Activated naive CD4-positive, alpha-beta T cell treated with anti-CD3 and anti-CD28 coated beads, Interleukin-2, amount 50 U/mL, for 24 hours (primary cell): ENCODE measurements around the gene DNAH2.

Experiments used
- H3K27ac Mint-ChIP-seq: one replicate; pipeline ENCODE4 v1.8.0; 2021; ENCODE audit warnings: mild to moderate bottlenecking, mixed read lengths
- H3K27me3 Mint-ChIP-seq: one replicate; pipeline ENCODE4 v1.8.0; 2021; ENCODE audit warnings: mixed read lengths
- H3K36me3 Mint-ChIP-seq: one replicate; pipeline ENCODE4 v1.8.0; 2021; ENCODE audit warnings: mixed read lengths
- H3K4me1 Mint-ChIP-seq: one replicate; pipeline ENCODE4 v1.8.0; 2021; ENCODE audit warnings: mixed read lengths
- H3K4me3 Mint-ChIP-seq: one replicate; pipeline ENCODE4 v1.8.0; 2021; ENCODE audit warnings: mild to moderate bottlenecking, mixed read lengths
- H3K9me3 Mint-ChIP-seq: one replicate; pipeline ENCODE4 v1.8.0; 2021; ENCODE audit warnings: mixed read lengths

DNAH2 gene

GRCh38 chr17:7833795-7834541 is 116.4 kb downstream of the DNAH2 start, which contains the start of gene KDM6B:
Gene KDM6B, plus strand, starts transcription at chr17:7834217. Its CDS starts 11,338 bp downstream, at chr17:7845555.
- H3K27me3 Mint-ChIP-seq = no peaks in the 10 kb centered on the region
- no peaks in the 10 kb centered on the region for H3K36me3 Mint-ChIP-seq
- no peaks in the 10 kb centered on the region for H3K9me3 Mint-ChIP-seq
- H3K27ac Mint-ChIP-seq = peak within 1 kb of the TSS; percentile 84
- peak within 1 kb of the TSS; percentile 90 for H3K4me3 Mint-ChIP-seq
- peaks cover 33% of the 10 kb centered on the region for H3K4me1 Mint-ChIP-seq

- H3K27me3 Mint-ChIP-seq = no peaks in the 10 kb centered on the region
- H3K4me3 Mint-ChIP-seq = peak overlapping the region; percentile 88
- peaks cover 38% of the 10 kb centered on the region for H3K4me1 Mint-ChIP-seq
- peak overlapping the region; percentile 84 for H3K27ac Mint-ChIP-seq
- no peaks in the 10 kb centered on the region for H3K9me3 Mint-ChIP-seq
- H3K36me3 Mint-ChIP-seq = no peaks in the 10 kb centered on the region
Observed at GRCh38 chr17:7834542-7834956, 117.0 kb downstream of the DNAH2 start.

GRCh38 chr17:7834957-7835813 is 117.6 kb downstream of the DNAH2 start:
- Mint-ChIP-seq H3K27me3 (no peaks in the 10 kb centered on the region), H3K4me1 (peaks cover 45% of the 10 kb centered on the region), H3K4me3 (peak overlapping the region; percentile 88), H3K9me3 (no peaks in the 10 kb centered on the region), H3K36me3 (no peaks in the 10 kb centered on the region), H3K27ac (peak overlapping the region; percentile 84)

GRCh38 chr17:7835814-7836595 is 118.5 kb downstream of the DNAH2 start:
- no peaks in the 10 kb centered on the region for H3K27me3 Mint-ChIP-seq
- H3K36me3 Mint-ChIP-seq = peaks cover 4% of the 10 kb centered on the region
- no peaks in the 10 kb centered on the region for H3K9me3 Mint-ChIP-seq
- peaks cover 53% of the 10 kb centered on the region for H3K4me1 Mint-ChIP-seq
- H3K27ac Mint-ChIP-seq = peak overlapping the region; percentile 94
- peak overlapping the region; percentile 88 for H3K4me3 Mint-ChIP-seq

- Mint-ChIP-seq H3K4me3 (peak overlapping the region; percentile 88), H3K9me3 (no peaks in the 10 kb centered on the region), H3K4me1 (peaks cover 55% of the 10 kb centered on the region), H3K36me3 (peaks cover 4% of the 10 kb centered on the region), H3K27ac (peak overlapping the region; percentile 91), H3K27me3 (no peaks in the 10 kb centered on the region)
Observed at GRCh38 chr17:7836596-7837407, 119.3 kb downstream of the DNAH2 start.

GRCh38 chr17:7837408-7838088 is 120.0 kb downstream of the DNAH2 start:
- Mint-ChIP-seq H3K4me1 (peaks cover 55% of the 10 kb centered on the region), H3K27ac (peak overlapping the region; percentile 91), H3K36me3 (peaks cover 4% of the 10 kb centered on the region), H3K4me3 (peak overlapping the region; percentile 88), H3K27me3 (no peaks in the 10 kb centered on the region), H3K9me3 (no peaks in the 10 kb centered on the region)

- Mint-ChIP-seq H3K36me3 (peaks cover 4% of the 10 kb centered on the region), H3K4me1 (peaks cover 52% of the 10 kb centered on the region), H3K27ac (peak overlapping the region; percentile 88), H3K9me3 (no peaks in the 10 kb centered on the region), H3K4me3 (peak overlapping the region; percentile 98), H3K27me3 (no peaks in the 10 kb centered on the region)
Observed at GRCh38 chr17:7838090-7839075, 120.8 kb downstream of the DNAH2 start.

- Mint-ChIP-seq H3K36me3 (peaks cover 7% of the 10 kb centered on the region), H3K27me3 (no peaks in the 10 kb centered on the region), H3K27ac (peak overlapping the region; percentile 90), H3K4me3 (peak overlapping the region; percentile 98), H3K4me1 (peaks cover 48% of the 10 kb centered on the region), H3K9me3 (no peaks in the 10 kb centered on the region)
Observed at GRCh38 chr17:7839190-7839875, 121.8 kb downstream of the DNAH2 start.

- H3K27me3 Mint-ChIP-seq = no peaks in the 10 kb centered on the region
- H3K4me3 Mint-ChIP-seq = peak overlapping the region; percentile 98
- peak overlapping the region; percentile 90 for H3K27ac Mint-ChIP-seq
- peaks cover 48% of the 10 kb centered on the region for H3K4me1 Mint-ChIP-seq
- no peaks in the 10 kb centered on the region for H3K9me3 Mint-ChIP-seq
- H3K36me3 Mint-ChIP-seq = peaks cover 7% of the 10 kb centered on the region
Observed at GRCh38 chr17:7839876-7840261, 122.3 kb downstream of the DNAH2 start.

GRCh38 chr17:7840441-7840840 is 122.9 kb downstream of the DNAH2 start:
- Mint-ChIP-seq H3K36me3 (peaks cover 7% of the 10 kb centered on the region), H3K27me3 (no peaks in the 10 kb centered on the region), H3K27ac (peak overlapping the region; percentile 90), H3K9me3 (no peaks in the 10 kb centered on the region), H3K4me3 (peak overlapping the region; percentile 98), H3K4me1 (peaks cover 48% of the 10 kb centered on the region)

GRCh38 chr17:7840875-7841274 is 123.3 kb downstream of the DNAH2 start:
- Mint-ChIP-seq H3K4me3 (peak overlapping the region; percentile 98), H3K27me3 (no peaks in the 10 kb centered on the region), H3K36me3 (peaks cover 10% of the 10 kb centered on the region)

GRCh38 chr17:7841396-7841914 is 123.9 kb downstream of the DNAH2 start:
- H3K4me1 Mint-ChIP-seq = peaks cover 46% of the 10 kb centered on the region
- H3K4me3 Mint-ChIP-seq = peak overlapping the region; percentile 98
- no peaks in the 10 kb centered on the region for H3K27me3 Mint-ChIP-seq
- peaks cover 12% of the 10 kb centered on the region for H3K36me3 Mint-ChIP-seq
- no peaks in the 10 kb centered on the region for H3K9me3 Mint-ChIP-seq
- peak overlapping the region; percentile 99 for H3K27ac Mint-ChIP-seq

More at GRCh38 chr17:7840875-7841274, 123.3 kb downstream of the DNAH2 start:
- H3K4me1 Mint-ChIP-seq = peaks cover 48% of the 10 kb centered on the region
- no peaks in the 10 kb centered on the region for H3K9me3 Mint-ChIP-seq
- H3K27ac Mint-ChIP-seq = peak overlapping the region; percentile 90
